Measurements from ENCODE around the gene NDUFA6. TPM values are rescaled to one million over a fixed set of nuclear protein-coding genes. Genes with fewer than 3 reads are reported as not detected.
A peak's percentile ranks its signal among the peaks of the same experiment; 100 is the strongest.
"Not testable (repeated sequence)": the region's sequence is repeated elsewhere in the genome, so short reads cannot be mapped to it uniquely, and the experiment has no call there.

Gene NDUFA6
- total RNA-seq, 3 donors from 2014 or later, result 96.3 to 129 (median 116) TPM

DNA sequence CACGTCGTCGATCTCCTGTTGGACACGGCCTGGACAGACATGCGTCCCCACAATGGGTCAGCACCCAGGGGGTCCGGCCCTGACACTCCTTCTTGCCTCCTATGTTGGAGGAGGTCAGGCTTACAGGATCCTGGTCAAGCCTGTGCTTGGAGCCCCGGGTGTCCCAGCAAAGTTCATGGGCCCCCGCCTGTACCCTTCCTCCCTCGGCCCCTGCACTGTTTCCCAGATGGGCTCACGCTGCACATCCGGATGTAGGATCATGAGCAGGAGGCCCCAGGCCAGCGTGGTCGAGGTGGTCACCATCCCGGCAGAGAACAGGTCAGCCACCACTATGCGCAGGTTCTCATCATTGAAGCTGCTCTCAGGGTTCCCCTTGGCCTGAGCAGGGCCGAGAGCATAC lies 37.0 kb upstream of the NDUFA6 start:
- ATAC-seq (no peak), DNase-seq (no peak)
- H3K4me3 Mint-ChIP-seq, result no peak overlapping the region
- H3K4me1 Mint-ChIP-seq (ENCODE audit: low read depth), result no peaks in the 10 kb centered on the region
- H3K9me3 Mint-ChIP-seq, result no peaks in the 10 kb centered on the region
- H3K27me3 Mint-ChIP-seq (ENCODE audit: low read depth), result no peaks in the 10 kb centered on the region
- no peaks in the 10 kb centered on the region for H3K36me3 Mint-ChIP-seq (ENCODE audit: insufficient read depth)

DNA sequence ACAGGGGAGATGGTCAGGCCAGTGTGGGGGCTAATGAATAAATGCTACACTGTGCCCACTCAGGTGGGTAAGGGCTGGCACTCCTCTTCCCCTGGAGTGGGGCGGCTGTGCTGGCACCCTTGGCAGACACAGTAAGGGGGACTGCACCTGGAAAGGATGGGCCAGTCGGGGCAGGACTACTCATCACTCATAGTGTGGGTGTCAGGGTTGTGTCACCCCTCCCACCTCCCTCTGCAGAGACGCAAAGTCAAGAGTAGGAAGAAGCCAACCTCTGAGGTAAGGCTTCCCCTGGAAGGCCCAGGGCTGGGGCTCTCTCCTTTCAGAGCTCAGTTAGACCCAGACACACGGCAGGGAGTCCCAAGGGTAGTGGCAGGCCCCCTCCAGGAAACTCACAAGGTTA lies 33.0 kb upstream of the NDUFA6 start:
- H3K36me3 Mint-ChIP-seq (ENCODE audit: insufficient read depth); H3K4me3 Mint-ChIP-seq; H3K27me3 Mint-ChIP-seq (ENCODE audit: low read depth); H3K9me3 Mint-ChIP-seq; DNase-seq: not testable (repeated sequence)
- peak; percentile 66 for ATAC-seq
- peaks cover 37% of the 10 kb centered on the region for H3K4me1 Mint-ChIP-seq (ENCODE audit: low read depth)

DNA sequence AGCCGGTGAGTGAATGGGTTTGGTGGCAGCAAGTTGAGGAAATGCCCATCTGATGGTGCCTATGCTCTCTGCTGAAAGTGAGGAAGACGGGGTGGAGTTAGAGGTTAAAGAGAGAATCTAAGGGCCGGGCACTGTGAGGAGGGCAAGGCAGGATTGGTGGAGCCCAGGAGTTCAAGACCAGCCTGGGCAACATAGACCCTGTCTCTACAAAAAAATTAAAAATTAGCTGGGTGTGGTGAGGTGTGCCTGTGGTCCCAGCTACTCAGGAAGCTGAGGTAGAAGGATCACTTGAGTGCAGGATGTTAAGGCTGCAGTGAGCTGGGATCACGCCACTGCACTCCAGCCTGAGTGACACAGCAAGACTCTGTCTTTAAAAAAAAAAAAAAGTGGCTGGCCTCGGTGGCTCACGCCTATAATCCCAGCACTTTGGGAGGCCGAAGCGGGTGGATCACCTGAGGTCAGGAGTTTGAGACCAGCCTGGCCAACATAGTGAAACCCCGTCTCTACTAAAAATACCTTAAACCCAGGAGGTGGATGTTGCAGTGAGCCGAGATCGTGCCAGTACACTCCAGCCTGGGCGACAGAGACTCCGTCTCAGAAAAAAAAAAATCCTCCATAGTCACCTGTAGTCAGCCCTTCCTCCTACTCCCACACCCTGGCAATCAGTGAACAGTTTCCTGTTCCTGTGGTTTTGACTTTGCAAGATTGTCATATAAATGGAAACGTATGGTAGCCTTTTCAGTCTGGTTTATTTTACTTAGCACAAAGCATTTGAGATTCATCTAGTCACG lies 29.9 kb upstream of the NDUFA6 start:
- not testable (repeated sequence) for H3K36me3 Mint-ChIP-seq (ENCODE audit: insufficient read depth); H3K9me3 Mint-ChIP-seq; H3K27me3 Mint-ChIP-seq (ENCODE audit: low read depth)
- Mint-ChIP-seq H3K4me3 (peak overlapping the region; percentile 72), H3K4me1 (ENCODE audit: low read depth) (peaks cover 37% of the 10 kb centered on the region)
- peak; percentile 69 to 81 for ATAC-seq
- DNase-seq, result peak; percentile 37

DNA sequence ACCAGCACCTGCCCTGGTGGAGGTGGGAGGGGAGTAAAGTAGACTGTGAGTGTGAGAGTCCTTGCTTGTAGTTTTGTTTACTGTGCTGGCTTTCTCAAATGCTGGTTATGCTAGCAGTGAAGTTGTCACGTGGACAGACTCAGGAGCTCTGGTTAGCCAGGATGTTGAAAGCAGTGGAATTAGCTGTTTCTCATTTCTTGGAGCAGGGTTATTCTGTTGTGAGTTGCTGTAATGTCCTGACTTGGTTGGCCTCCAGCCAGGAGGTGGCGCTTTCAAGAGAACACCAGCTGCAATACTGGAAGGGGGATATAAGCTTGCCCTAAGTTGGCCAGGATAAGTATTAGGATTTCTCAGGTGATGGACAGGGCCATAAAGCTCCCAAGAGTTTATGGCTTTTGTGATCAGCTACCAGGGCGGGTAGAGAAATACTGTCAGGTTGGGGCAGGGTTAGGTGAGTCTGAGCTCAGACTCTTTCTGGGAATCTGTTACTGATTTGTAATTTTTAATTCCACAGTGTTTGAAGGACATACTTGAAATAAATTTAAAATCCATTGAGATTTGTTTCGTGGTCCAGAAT lies 26.4 kb upstream of the NDUFA6 start:
- Mint-ChIP-seq H3K27me3 (ENCODE audit: low read depth) (no peaks in the 10 kb centered on the region), H3K9me3 (peaks cover 12% of the 10 kb centered on the region), H3K4me3 (no peak overlapping the region), H3K36me3 (ENCODE audit: insufficient read depth) (peaks cover 5% of the 10 kb centered on the region), H3K4me1 (ENCODE audit: low read depth) (peaks cover 31% of the 10 kb centered on the region)
- DNase-seq, result no peak
- no peak for ATAC-seq

DNA sequence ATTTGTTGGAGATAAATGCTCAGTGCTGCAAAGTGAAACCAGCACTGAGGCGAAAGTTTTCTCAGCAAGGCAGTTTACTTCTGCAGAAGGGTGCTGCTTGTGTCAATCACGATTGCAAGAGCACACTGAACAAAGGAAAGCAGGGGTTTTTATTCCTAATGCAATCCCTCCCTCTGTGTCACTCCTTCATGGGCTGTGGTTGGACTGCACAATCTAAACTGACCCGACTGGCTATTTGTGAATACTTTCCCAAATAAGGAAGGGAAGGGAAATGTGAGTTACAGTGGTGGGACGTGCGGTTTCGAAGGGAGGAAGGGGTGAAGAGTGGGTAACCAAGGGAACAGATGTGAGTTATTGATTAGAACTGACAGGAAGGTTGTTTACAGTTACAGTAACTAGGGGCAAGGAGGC lies 24.9 kb upstream of the NDUFA6 start:
- Mint-ChIP-seq H3K4me1 (ENCODE audit: low read depth) (peaks cover 17% of the 10 kb centered on the region), H3K9me3 (peaks cover 12% of the 10 kb centered on the region)
- not testable (repeated sequence) for DNase-seq; H3K36me3 Mint-ChIP-seq (ENCODE audit: insufficient read depth); H3K4me3 Mint-ChIP-seq; ATAC-seq; H3K27me3 Mint-ChIP-seq (ENCODE audit: low read depth)

DNA sequence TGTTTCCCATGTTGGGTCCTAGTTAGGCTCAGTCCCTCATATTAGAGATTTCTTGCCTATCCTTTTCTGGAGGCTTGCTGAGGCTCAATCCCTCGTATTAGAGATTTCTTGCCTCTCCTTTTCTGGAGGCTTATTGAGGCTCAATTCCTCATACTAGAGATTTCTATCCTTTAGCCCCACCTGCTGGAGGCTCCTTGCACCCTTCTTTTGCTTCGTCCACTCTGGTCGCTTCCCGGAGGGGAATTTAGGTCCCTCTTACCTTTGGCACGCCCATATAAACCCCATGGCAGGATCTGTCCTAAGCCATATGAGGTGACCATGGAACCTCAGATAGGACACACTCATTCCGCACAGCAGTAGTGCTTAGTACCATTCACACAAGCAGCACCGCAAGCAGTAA lies 24.1 kb upstream of the NDUFA6 start:
- Mint-ChIP-seq H3K36me3 (ENCODE audit: insufficient read depth) (peaks cover 5% of the 10 kb centered on the region), H3K4me3 (no peak overlapping the region), H3K9me3 (peaks cover 12% of the 10 kb centered on the region), H3K4me1 (ENCODE audit: low read depth) (peaks cover 10% of the 10 kb centered on the region), H3K27me3 (ENCODE audit: low read depth) (no peaks in the 10 kb centered on the region)
- ATAC-seq, result no peak
- no peak for DNase-seq

DNA sequence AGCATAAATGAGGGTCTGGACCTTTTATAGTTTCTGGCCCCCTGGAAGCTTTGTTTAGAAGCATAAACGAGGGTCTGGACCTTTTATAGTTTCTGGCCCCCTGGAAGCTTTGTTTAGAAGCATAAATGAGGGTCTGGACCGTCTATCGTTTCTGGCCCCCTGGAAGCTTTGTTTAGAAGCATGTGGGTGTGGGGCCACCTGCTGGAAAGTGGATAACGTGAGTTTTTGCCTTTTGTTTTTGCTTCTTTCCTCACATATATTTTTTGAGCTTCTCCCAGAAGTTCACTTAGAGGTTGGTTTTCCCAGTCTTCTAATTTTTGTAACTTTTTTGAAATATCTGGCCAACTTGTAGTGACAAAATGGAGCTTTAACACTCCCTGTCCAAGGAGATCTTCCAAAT lies 22.2 kb upstream of the NDUFA6 start:
- H3K4me3 Mint-ChIP-seq; DNase-seq; H3K27me3 Mint-ChIP-seq (ENCODE audit: low read depth); ATAC-seq; H3K4me1 Mint-ChIP-seq (ENCODE audit: low read depth); H3K36me3 Mint-ChIP-seq (ENCODE audit: insufficient read depth): not testable (repeated sequence)
- H3K9me3 Mint-ChIP-seq, result peaks cover 12% of the 10 kb centered on the region

DNA sequence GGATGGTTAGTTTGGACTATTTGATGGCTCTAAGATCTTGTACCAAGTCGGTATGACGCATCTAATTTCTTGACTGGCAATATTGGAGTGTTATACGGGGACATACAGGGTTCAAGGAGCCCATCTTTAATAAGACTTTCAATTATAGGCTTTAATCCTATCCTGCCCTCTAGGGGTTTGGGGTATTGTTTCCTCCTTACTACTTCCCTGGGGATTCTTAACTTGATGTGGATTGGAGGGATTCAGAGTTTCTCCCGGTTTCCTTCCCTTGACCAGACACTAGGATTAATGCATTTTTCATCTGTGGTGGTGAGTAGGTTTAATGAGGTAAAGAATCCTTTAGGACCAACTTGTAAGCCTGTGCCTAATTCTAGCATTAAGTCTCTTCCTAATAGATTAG lies 21.2 kb upstream of the NDUFA6 start:
- no peak overlapping the region for H3K4me3 Mint-ChIP-seq
- H3K4me1 Mint-ChIP-seq (ENCODE audit: low read depth), result no peaks in the 10 kb centered on the region
- peaks cover 7% of the 10 kb centered on the region for H3K36me3 Mint-ChIP-seq (ENCODE audit: insufficient read depth)
- H3K9me3 Mint-ChIP-seq, result peaks cover 12% of the 10 kb centered on the region
- DNase-seq (no peak), ATAC-seq (no peak)
- H3K27me3 Mint-ChIP-seq (ENCODE audit: low read depth), result no peaks in the 10 kb centered on the region

DNA sequence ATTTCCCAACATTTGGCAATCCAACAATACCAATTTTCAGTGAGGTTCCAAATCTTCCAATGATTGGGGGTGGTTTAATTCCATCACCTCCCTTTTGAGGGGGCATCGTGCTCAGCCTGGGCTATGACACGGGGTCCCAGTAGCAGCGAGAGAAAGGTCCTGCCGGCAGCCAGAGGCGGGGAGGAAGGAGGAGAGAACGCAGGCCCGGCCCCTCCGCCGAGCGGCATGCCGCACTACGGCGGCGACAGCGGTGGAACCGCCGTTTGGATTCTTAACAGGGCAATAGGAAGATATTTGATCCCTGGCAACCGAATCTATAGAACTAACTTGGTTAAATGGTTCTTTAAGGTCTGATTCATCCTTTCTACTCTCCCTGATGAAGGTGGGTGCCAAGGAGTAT lies 18.3 kb upstream of the NDUFA6 start:
- DNase-seq (no peak), ATAC-seq (no peak)
- Mint-ChIP-seq H3K27me3 (ENCODE audit: low read depth) (no peaks in the 10 kb centered on the region), H3K4me1 (ENCODE audit: low read depth) (no peaks in the 10 kb centered on the region), H3K36me3 (ENCODE audit: insufficient read depth) (peaks cover 11% of the 10 kb centered on the region), H3K4me3 (no peak overlapping the region), H3K9me3 (peaks cover 8% of the 10 kb centered on the region)

DNA sequence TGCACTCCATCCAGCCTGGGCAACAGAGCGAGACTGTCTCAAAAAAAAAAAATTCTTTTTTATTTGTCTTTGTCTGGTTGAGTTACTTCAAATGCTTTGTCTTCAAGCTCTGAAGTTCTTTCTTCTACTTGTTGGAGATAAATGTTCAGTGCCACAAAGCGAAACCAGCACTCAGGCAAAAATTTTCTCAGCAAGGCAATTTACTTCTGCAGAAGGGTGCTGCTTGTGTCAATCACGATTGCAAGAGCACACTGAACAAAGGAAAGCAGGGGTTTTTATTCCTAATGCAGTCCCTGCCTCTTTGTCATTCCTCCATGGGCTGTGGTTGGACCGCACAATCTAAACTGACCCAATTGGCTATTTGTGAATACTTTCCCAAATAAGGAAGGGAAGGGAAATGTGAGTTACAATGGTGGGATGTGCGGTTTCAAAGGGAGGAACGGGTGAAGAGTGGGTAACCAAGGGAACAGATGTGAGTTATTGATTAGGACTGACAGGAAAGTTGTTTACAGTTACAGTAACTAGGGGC lies 13.8 kb upstream of the NDUFA6 start:
- peaks cover 14% of the 10 kb centered on the region for H3K36me3 Mint-ChIP-seq (ENCODE audit: insufficient read depth)
- DNase-seq; H3K27me3 Mint-ChIP-seq (ENCODE audit: low read depth); H3K4me1 Mint-ChIP-seq (ENCODE audit: low read depth); ATAC-seq; H3K4me3 Mint-ChIP-seq: not testable (repeated sequence)
- peaks cover 21% of the 10 kb centered on the region for H3K9me3 Mint-ChIP-seq

DNA sequence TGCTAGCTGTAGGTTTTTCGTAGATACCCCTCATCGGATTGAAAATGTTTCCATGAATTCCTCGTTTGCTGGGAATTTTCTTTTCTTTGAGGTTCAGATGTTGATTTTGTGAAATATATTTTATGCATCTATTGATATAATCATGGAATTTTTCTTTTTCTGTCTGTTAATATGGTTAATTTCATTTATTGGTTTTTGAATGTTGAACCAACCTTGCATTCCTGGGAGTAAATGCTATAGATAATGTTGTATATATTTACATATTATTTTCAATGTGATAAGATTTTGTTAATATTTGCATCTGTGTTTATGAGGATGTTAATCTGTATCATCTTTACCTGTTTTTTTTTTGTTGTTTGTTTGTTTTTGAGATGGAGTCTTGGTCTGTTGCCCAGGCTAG lies 10.6 kb upstream of the NDUFA6 start:
- no peak for ATAC-seq
- no peaks in the 10 kb centered on the region for H3K27me3 Mint-ChIP-seq (ENCODE audit: low read depth)
- peaks cover 23% of the 10 kb centered on the region for H3K9me3 Mint-ChIP-seq
- H3K4me1 Mint-ChIP-seq (ENCODE audit: low read depth), result no peaks in the 10 kb centered on the region
- no peak for DNase-seq
- H3K4me3 Mint-ChIP-seq, result no peak overlapping the region
- H3K36me3 Mint-ChIP-seq (ENCODE audit: insufficient read depth), result peaks cover 12% of the 10 kb centered on the region

DNA sequence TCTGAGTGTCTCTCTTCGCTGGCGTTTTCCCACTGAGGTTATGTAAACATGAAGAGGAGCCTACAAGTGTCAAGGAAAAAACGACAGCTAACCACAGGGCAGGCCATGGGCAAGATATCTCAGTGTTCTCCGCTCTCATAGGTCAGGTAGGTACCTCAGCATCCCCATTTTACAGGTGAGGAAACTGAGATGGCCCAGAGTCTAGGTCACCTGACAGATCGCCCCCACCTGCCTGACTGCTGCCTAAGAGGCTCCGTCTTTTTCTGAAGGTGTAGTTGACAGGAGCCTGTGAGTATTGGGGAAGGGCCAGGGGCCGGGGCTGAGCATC lies 847 bp upstream of the NDUFA6 start:
- Mint-ChIP-seq H3K4me3 (peak overlapping the region; percentile 98), H3K27me3 (ENCODE audit: low read depth) (no peaks in the 10 kb centered on the region), H3K9me3 (no peaks in the 10 kb centered on the region), H3K36me3 (ENCODE audit: insufficient read depth) (peaks cover 17% of the 10 kb centered on the region), H3K4me1 (ENCODE audit: low read depth) (peaks cover 24% of the 10 kb centered on the region)
- ATAC-seq (no peak), DNase-seq (no peak)

DNA sequence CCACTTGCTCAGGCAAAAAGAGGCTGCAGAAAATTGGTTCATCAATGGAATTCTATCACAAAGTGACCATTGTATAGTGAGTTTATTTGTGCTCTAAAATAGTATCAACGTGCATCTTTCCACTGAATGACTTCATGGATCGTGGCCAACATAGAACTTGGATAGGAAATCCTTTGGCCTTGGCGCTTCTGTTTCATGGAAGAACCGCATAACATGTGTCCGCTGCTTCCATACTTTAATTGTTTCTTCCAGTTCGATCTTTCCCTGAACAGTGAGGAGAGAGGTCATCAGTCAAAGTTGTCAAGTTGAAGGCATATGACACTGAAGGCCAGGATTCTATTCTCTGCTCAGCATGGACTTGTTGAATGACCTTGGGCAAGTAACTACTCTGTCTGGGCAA lies 4.5 kb downstream of the NDUFA6 start:
- DNase-seq, result no peak
- Mint-ChIP-seq H3K4me1 (ENCODE audit: low read depth) (peaks cover 32% of the 10 kb centered on the region), H3K9me3 (no peaks in the 10 kb centered on the region), H3K36me3 (ENCODE audit: insufficient read depth) (peaks cover 40% of the 10 kb centered on the region), H3K4me3 (no peak overlapping the region), H3K27me3 (ENCODE audit: low read depth) (no peaks in the 10 kb centered on the region)
- no peak for ATAC-seq

DNA sequence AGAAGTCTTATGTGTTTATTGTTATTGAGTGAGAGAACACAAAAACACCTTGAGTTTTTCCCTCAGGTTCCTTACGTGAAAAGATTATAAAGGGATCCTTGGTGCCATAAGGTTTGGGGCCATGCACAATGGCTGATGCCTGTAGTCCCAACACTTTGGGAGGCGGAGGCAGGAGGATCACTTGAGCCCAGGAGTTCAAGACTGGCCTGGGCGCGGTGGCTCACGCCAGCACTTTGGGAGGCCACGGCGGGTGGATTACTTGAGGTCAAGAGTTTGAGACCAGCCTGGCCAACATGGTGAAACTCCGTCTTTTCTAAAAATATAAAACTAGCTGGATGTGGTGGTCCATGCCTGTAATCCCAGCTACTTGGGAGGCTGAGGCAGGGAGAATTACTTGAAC lies 5.7 kb downstream of the NDUFA6 start:
- Mint-ChIP-seq H3K9me3 (no peaks in the 10 kb centered on the region), H3K4me1 (ENCODE audit: low read depth) (peaks cover 36% of the 10 kb centered on the region), H3K4me3 (no peak overlapping the region), H3K27me3 (ENCODE audit: low read depth) (no peaks in the 10 kb centered on the region), H3K36me3 (ENCODE audit: insufficient read depth) (peaks cover 40% of the 10 kb centered on the region)
- ATAC-seq, result no peak
- DNase-seq, result no peak

DNA sequence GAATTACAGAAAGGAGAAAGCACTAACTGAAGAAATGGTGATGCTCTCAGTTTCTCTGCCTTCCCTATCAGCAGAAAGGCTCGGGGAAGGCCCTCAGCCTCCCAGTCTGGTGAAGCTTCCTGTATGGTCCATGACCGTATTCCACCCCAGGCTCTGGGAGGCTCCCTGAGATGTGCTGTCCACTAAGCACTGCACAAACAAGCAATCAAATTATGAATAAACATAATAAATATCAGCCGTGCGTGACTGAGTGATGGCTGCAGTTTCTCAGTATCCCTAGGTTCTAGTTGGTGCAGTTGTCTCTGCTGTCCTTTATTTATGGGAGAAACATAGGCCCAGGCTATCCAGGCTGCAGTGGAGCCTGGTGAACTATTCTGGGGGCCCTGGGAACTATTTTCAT lies 7.5 kb downstream of the NDUFA6 start:
- Mint-ChIP-seq H3K4me3 (no peak overlapping the region), H3K27me3 (ENCODE audit: low read depth) (no peaks in the 10 kb centered on the region), H3K9me3 (no peaks in the 10 kb centered on the region), H3K4me1 (ENCODE audit: low read depth) (peaks cover 32% of the 10 kb centered on the region), H3K36me3 (ENCODE audit: insufficient read depth) (peaks cover 34% of the 10 kb centered on the region)
- DNase-seq, result no peak
- no peak for ATAC-seq

Measured in activated T-cell treated with anti-CD3 and anti-CD28 coated beads, Interleukin-2, amount 50 U/mL, for 4 hours (primary cell).